ENCODE data around the gene KIRREL1.

DNA sequence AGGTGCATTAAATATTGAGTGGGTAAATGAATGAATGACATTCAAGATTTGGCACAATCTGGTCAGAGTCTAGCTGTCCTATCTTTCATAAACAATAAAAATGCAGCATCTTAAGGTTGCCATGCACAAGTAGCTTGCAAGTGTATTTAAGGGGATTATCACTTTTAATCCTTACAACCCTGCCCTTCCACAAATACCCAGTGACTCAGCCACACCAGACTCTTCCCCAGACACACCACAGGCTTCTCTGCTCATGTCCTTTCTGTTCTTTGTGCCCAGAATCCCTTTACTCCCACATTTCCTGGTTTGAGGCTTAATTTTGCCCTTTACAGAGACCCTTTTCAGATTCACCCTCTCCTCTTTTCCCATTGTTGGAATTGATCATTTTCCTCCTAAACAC lies 59.8 kb downstream of the KIRREL1 start:
- TF ChIP-seq, protein P1, sequence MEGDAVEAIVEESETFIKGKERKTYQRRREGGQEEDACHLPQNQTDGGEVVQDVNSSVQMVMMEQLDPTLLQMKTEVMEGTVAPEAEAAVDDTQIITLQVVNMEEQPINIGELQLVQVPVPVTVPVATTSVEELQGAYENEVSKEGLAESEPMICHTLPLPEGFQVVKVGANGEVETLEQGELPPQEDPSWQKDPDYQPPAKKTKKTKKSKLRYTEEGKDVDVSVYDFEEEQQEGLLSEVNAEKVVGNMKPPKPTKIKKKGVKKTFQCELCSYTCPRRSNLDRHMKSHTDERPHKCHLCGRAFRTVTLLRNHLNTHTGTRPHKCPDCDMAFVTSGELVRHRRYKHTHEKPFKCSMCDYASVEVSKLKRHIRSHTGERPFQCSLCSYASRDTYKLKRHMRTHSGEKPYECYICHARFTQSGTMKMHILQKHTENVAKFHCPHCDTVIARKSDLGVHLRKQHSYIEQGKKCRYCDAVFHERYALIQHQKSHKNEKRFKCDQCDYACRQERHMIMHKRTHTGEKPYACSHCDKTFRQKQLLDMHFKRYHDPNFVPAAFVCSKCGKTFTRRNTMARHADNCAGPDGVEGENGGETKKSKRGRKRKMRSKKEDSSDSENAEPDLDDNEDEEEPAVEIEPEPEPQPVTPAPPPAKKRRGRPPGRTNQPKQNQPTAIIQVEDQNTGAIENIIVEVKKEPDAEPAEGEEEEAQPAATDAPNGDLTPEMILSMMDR (IDR thresholded peaks at IDR 0.05) = no peak
- TF ChIP-seq POLR2AphosphoS5 (IDR thresholded peaks at IDR 0.05) (no peak), POLR2A (IDR thresholded peaks at IDR 0.05) (no peak)

All from breast epithelium (tissue), 3 donors.